Fibroblast of the aortic adventitia (primary cell): ENCODE results near the gene PCNX2. TPM values are rescaled to one million over a fixed set of nuclear protein-coding genes. Genes with fewer than 3 reads are reported as not detected.

ENCODE experiments used
- DNase-seq: peaks from one replicate; pipeline ENCODE4 v3.0.0-alpha.2; 2010; ENCODE audit warnings: low read depth
- H3K4me3 ChIP-seq: 2 replicates; pipeline ENCODE4 v1.5.1; 2011; ENCODE audit warnings: low read depth, mild to moderate bottlenecking, control low read depth, low read length, moderate library complexity
- CTCF ChIP-seq: IDR thresholded peaks from 2 replicates; pipeline ENCODE4 v1.5.1; 2011; ENCODE audit warnings: mild to moderate bottlenecking, low read length, control low read depth, inconsistent platforms; ENCODE audit not compliant: insufficient read depth
- total RNA-seq: library from RNA; depleted of rRNA; stranded (reverse); fragments of >200 nt; gene quantifications from 2 replicates; pipeline ENCODE4 v1.2.3, GENCODE V29; 2012; ENCODE audit warnings: low replicate concordance

PCNX2 gene
- total RNA-seq, 1 donor: 70.7 TPM

- peak; percentile 60 for DNase-seq
- no peak for TF ChIP-seq CTCF
- H3K4me3 ChIP-seq: no peak overlapping the region
Measured at GRCh38 chr1:233038581-233038980, 256.9 kb downstream of the PCNX2 start.

GRCh38 chr1:233037843-233038242, 257.7 kb downstream of the PCNX2 start:
- no peak for TF ChIP-seq CTCF
- H3K4me3 ChIP-seq: no peak overlapping the region
- no peak for DNase-seq

GRCh38 chr1:233034836-233035235, 260.7 kb downstream of the PCNX2 start:
- no peak for TF ChIP-seq CTCF
- DNase-seq: no peak
- H3K4me3 ChIP-seq: no peak overlapping the region

- H3K4me3 ChIP-seq: no peak overlapping the region
- TF ChIP-seq CTCF: no peak
- DNase-seq: peak; percentile 35
Measured at GRCh38 chr1:233033361-233033760, 262.2 kb downstream of the PCNX2 start.

- no peak for DNase-seq
- H3K4me3 ChIP-seq: no peak overlapping the region
- TF ChIP-seq CTCF: no peak
Measured at GRCh38 chr1:233032916-233033315, 262.6 kb downstream of the PCNX2 start.

- no peak overlapping the region for H3K4me3 ChIP-seq
- TF ChIP-seq CTCF: no peak
Measured at GRCh38 chr1:233031521-233031920, 264.0 kb downstream of the PCNX2 start.

GRCh38 chr1:233027046-233027445, 268.5 kb downstream of the PCNX2 start:
- H3K4me3 ChIP-seq: no peak overlapping the region
- no peak for TF ChIP-seq CTCF
- DNase-seq: no peak

More at GRCh38 chr1:233031521-233031920, 264.0 kb downstream of the PCNX2 start:
- no peak for DNase-seq
